Cardiac fibroblast (primary cell): Measurements from ENCODE around the gene MATCAP1.

ENCODE experiments used
- DNase-seq, 2 donors: peaks; one replicate each; pipeline versions ENCODE4 v3.0.0 to v3.0.0-alpha.2; 2010; ENCODE audit warnings: low read depth in 2 of 2
- H3K4me3 ChIP-seq, 2 donors: replicated peaks in 1 of 2; 1 replicate in 1 of 2; 2 replicates in 1 of 2; pipeline ENCODE4 v1.5.1; 2011; ENCODE audit warnings: low read depth in 2 of 2, low read length in 2 of 2, mild to moderate bottlenecking in 2 of 2, moderate library complexity in 1 of 2
- TF ChIP-seq, protein P1 (sequence below): IDR thresholded peaks from one replicate; pipeline ENCODE4 v1.5.1; 2011; ENCODE audit warnings: low read depth, mild to moderate bottlenecking, low read length, inconsistent platforms

The MATCAP1 gene

DNA sequence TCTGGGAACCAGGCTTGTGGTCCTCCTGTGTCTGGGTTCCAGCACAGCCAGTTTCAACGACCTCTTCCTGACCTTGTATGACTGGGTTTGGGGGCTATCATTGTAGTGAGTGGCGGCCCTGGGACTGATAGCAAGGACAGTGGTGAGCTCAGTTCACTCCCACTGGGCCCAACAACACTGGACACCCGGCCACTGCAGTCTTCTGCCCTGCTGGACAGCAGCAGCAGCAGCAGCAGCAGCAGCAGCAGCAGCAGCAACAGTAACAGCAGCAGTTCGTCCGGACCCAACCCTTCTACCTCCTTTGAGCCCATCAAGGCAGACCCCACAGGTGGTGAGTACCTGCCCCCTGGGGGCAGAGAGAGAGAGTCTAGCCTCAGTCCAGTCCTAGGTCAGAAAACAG is 11.9 kb upstream of the MATCAP1 start:
- H3K4me3 ChIP-seq, result no peak overlapping the region
- TF ChIP-seq, protein P1, sequence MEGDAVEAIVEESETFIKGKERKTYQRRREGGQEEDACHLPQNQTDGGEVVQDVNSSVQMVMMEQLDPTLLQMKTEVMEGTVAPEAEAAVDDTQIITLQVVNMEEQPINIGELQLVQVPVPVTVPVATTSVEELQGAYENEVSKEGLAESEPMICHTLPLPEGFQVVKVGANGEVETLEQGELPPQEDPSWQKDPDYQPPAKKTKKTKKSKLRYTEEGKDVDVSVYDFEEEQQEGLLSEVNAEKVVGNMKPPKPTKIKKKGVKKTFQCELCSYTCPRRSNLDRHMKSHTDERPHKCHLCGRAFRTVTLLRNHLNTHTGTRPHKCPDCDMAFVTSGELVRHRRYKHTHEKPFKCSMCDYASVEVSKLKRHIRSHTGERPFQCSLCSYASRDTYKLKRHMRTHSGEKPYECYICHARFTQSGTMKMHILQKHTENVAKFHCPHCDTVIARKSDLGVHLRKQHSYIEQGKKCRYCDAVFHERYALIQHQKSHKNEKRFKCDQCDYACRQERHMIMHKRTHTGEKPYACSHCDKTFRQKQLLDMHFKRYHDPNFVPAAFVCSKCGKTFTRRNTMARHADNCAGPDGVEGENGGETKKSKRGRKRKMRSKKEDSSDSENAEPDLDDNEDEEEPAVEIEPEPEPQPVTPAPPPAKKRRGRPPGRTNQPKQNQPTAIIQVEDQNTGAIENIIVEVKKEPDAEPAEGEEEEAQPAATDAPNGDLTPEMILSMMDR, result no peak
- DNase-seq, result no peak

DNA sequence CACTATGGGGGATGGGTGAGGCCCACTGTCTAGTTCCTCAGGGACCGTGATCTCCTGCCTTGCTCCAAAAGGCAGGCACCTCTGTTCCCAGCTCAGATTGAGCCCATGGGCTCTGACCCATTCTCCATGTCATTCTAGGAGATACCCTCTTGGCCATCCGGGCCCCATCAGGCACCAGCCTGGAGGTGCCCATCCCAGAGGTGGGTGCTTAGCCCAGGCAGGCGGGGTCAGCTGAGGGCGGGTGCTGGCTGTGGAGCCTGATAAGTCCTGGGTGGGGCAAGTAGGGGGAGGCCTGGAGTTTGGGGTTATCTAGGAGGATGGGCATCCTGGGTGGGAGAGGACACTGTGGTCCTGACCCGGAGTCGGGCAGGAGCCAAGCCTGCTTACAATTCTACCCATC is 10.5 kb upstream of the MATCAP1 start:
- DNase-seq, result no peak
- H3K4me3 ChIP-seq, result no peak overlapping the region
- TF ChIP-seq, protein P1, result no peak

DNA sequence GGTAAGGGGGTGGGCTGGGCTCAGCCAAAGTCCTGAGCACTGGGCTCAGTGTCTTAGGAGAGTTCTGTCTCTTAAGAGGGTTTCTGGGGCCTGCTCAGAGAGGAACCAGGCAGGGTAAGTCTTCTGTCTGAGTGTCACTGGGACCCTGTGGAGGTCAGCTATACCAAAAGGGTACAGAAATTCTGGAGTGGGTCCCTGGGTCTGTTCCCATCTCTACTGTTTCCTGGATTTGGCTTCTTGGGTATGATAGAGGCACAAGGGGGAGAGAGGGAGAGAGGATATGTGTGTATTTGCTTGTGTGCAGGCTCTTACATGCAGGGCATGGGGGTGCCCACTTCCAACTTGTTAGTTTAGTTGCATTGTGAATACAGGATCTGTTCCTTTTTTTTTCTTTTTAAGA is 9.8 kb upstream of the MATCAP1 start:
- TF ChIP-seq, protein P1, result no peak
- H3K4me3 ChIP-seq, result peak overlapping the region; percentile 96 to 98
- DNase-seq, result no peak

DNA sequence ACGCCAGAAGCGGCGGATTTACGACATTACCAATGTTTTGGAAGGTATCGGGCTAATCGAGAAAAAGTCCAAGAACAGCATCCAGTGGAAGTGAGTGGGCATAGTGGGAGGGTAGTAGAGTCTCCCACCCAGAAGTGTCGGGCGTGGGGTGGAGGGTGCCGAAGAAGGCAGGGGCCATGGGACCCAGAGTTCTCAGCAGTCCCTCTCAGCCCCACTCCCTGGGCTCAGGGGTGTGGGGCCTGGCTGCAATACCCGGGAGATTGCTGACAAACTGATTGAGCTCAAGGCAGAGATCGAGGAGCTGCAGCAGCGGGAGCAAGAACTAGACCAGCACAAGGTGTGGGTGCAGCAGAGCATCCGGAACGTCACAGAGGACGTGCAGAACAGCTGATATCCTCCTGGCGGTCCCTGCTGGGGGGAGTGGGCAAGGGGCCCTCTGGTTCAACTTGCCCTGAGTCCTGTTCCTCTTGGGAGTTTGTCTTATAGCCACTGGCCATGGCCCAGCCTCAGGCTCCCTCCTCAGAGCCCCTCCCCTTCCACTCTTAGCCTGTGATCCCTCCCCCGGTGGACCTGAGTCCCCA is 9.1 kb upstream of the MATCAP1 start:
- peak overlapping the region; percentile 96 to 98 for H3K4me3 ChIP-seq
- TF ChIP-seq, protein P1, result no peak
- no peak for DNase-seq

DNA sequence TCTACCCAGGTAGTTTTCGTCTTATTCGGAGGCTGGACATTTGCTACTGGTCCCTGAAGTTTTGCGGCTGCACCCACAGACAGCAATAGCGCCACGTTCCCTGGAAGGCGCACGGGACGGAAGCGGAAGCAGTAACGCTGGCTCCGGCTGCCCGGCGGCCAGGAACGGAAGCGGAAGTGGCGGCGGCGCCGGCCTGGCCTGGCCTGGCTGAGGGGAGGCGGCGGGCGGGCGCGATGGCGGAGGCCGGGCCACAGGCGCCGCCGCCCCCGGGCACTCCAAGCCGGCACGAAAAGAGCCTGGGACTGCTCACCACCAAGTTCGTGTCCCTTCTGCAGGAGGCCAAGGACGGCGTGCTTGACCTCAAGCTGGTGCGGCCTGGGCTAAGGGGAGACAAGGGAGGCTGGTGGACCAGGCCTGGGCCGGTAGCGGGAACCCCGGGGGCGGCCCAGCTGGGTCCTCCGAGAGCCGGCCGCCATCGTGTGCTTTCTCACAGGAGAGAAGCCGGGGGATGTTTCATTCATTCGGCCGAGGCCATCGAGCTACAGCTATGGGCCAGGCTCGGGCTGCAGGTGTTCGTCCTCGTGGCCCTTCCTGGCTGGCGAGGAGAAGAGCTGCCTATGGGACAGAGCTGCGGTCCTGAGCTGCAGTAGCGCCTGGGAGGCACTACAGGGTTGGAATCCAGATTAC is 8.4 kb upstream of the MATCAP1 start, which contains the start of gene E2F4:
E2F4 (plus strand) TSS at position 161 of the 687 bp plus-strand sequence; CDS start at position 234, 73 bp downstream.
- H3K4me3 ChIP-seq, result peak within 1 kb of the TSS; percentile 96 to 98
- DNase-seq, result peak; percentile 93
- TF ChIP-seq, protein P1, result no peak

DNA sequence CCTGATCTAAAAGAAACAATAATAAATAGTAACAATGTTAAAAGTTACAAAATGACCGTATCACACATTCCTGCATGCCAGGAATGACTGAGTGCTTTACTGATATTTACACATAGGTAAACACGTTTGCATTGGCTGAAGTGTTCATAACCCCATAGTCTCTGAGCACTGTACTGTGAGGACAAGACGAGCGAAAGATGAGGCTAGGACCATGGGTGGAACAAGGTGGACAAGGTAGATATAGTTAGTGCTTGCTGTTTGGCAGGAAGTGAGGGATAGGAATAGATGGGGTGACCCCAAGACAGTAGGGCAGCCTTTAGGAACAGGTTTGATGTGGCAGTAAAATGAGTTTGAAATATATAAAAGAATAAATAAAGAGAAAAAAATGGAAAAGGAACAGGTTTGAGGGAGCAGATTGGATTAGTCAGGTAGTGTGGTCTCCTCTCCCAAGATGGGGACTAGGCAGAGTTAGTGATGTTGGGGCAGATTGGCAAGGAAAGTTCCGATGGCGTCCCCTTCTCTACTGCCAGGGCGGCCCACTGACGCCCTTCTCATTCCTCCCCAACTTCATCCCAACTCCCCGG is 7.7 kb upstream of the MATCAP1 start:
- peak overlapping the region; percentile 14 to 98 for H3K4me3 ChIP-seq
- TF ChIP-seq, protein P1, result no peak
- no peak for DNase-seq
